Caco-2 (cell line): ENCODE data around the gene CD82. TPM values are rescaled to one million over a fixed set of nuclear protein-coding genes. Genes with fewer than 3 reads are reported as not detected.
"Not testable (repeated sequence)": the region's sequence is repeated elsewhere in the genome, so short reads cannot be mapped to it uniquely, and the experiment has no call there.

ENCODE experiments used
- BruUV-seq: library from RNA; stranded (reverse); fragments of 400-500 nt; replicated peaks from 2 replicates; lab custom pipeline; 2021; lab: Mats Ljungman, UMichigan
- CTCF ChIA-PET: fragments of 300-600 bp; sonication (Branson Sonifier 250); formaldehyde crosslinking; loops from one replicate; lab custom pipeline; 2022; ENCODE audit warnings: antibody characterized with exemption; lab: Charles Lee
- POLR2A ChIA-PET: fragments of 300-600 bp; sonication (Branson Sonifier 250); formaldehyde crosslinking; loops from one replicate; lab custom pipeline; 2022; ENCODE audit warnings: antibody characterized with exemption; lab: Charles Lee
- DNase-seq, 2 experiments: peaks; one replicate each; pipeline versions ENCODE4 v3.0.0 to v3.0.0-alpha.2; 2020 to 2022
- H3K27me3 ChIP-seq: replicated peaks from 2 replicates; pipeline ENCODE4 v1.6.0; 2011; ENCODE audit warnings: low read length; ENCODE audit not compliant: control insufficient read depth, insufficient read depth
- H3K36me3 ChIP-seq: 2 replicates; pipeline ENCODE4 v1.5.1; 2011; ENCODE audit warnings: low read length; ENCODE audit not compliant: control insufficient read depth, insufficient read depth
- H3K4me1 ChIP-seq: fragments of 250-450 bp; sonication (Bioruptor Pico); 2 replicates; pipeline ENCODE4 v1.5.1; 2020; ENCODE audit warnings: mild to moderate bottlenecking
- H3K4me3 ChIP-seq: 2 replicates; pipeline ENCODE4 v1.5.1; 2011; ENCODE audit warnings: low read depth, mild to moderate bottlenecking, control low read depth, low read length
- H3K9me3 ChIP-seq: fragments of 250-450 bp; sonication (Bioruptor Pico); 2 replicates; pipeline ENCODE4 v1.5.1; 2020; ENCODE audit warnings: mild to moderate bottlenecking, moderate library complexity
- H3K27ac Mint-ChIP-seq: one replicate; pipeline ENCODE4 v1.8.0; 2022; ENCODE audit warnings: mixed read lengths; ENCODE audit not compliant: unreplicated experiment
- H3K27me3 Mint-ChIP-seq: one replicate; pipeline ENCODE4 v1.8.0; 2022; ENCODE audit warnings: mixed read lengths; ENCODE audit not compliant: insufficient read depth, unreplicated experiment
- H3K36me3 Mint-ChIP-seq: one replicate; pipeline ENCODE4 v1.8.0; 2022; ENCODE audit warnings: mild to moderate bottlenecking, mixed read lengths; ENCODE audit not compliant: insufficient read depth, unreplicated experiment
- H3K4me1 Mint-ChIP-seq: one replicate; pipeline ENCODE4 v1.8.0; 2022; ENCODE audit warnings: low read depth, mixed read lengths; ENCODE audit not compliant: unreplicated experiment
- H3K4me3 Mint-ChIP-seq: one replicate; pipeline ENCODE4 v1.8.0; 2022; ENCODE audit warnings: mild to moderate bottlenecking, moderate library complexity, mixed read lengths; ENCODE audit not compliant: unreplicated experiment
- H3K9me3 Mint-ChIP-seq: one replicate; pipeline ENCODE4 v1.8.0; 2022; ENCODE audit warnings: mixed read lengths; ENCODE audit not compliant: unreplicated experiment
- CTCF ChIP-seq, 2 experiments: fragments of 200-600 bp in 1 of 2; IDR thresholded peaks; 1 replicate in 1 of 2; 2 replicates in 1 of 2; pipeline versions ENCODE4 v1.5.1 to v1.8.0; 2011 to 2022; ENCODE audit warnings: antibody characterized with exemption in 1 of 2, control low read depth in 1 of 2, inconsistent platforms in 1 of 2, low read depth in 1 of 2, low read length in 1 of 2, mild to moderate bottlenecking in 1 of 2, moderate library complexity in 1 of 2; ENCODE audit not compliant: insufficient read depth in 1 of 2, severe bottlenecking in 1 of 2, unreplicated experiment in 1 of 2
- intact Hi-C: fragments of 100-400 bp; cut with micrococcal nuclease; formaldehyde crosslinking; loops from one replicate; pipeline ENCODE4 v1.10.0; 2022; ENCODE audit not compliant: unreplicated experiment
- total RNA-seq: library from RNA; stranded (reverse); gene quantifications from 2 replicates; pipeline ENCODE4 v1.2.3, GENCODE V29; 2022

CD82 gene
- total RNA-seq, 1 experiment from 2014 or later = 4.3 TPM

DNA sequence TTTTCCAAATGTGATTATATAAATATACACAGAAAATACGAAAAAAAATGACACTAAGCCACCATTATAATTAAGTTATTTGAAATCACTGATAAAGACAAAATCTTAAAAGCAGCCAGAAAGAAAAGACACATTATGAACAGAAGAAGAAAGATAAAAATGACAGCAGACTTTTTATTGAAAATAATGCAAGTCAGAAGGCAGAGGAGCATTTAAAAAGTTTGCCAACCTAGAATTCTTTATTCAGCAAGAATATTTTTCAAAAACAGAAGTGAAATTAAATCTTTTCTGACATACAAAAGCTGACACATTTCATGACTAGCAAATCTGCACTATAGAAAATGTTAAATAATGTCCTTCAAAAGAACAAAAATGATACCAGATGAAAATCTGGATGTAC lies 77.8 kb downstream of the CD82 start:
- no TSS peak for BruUV-seq
- Histone ChIP-seq H3K4me3 (no peak overlapping the region), H3K9me3 (peaks cover 13% of the 10 kb centered on the region), H3K27me3 (no peaks in the 10 kb centered on the region), H3K36me3 (no peaks in the 10 kb centered on the region), H3K4me1 (no peaks in the 10 kb centered on the region)
- intact Hi-C loops = no loop called here
- H3K36me3 Mint-ChIP-seq = no peaks in the 10 kb centered on the region
- H3K9me3 Mint-ChIP-seq = peaks cover 21% of the 10 kb centered on the region
- POLR2A ChIA-PET = no interaction called here
- H3K27me3 Mint-ChIP-seq = peaks cover 8% of the 10 kb centered on the region
- CTCF ChIA-PET = no interaction called here
- no peak overlapping the region for H3K4me3 Mint-ChIP-seq
- H3K4me1 Mint-ChIP-seq = no peaks in the 10 kb centered on the region
- no peak for DNase-seq
- no peak for TF ChIP-seq CTCF (IDR thresholded peaks at IDR 0.05; ENCODE audit: insufficient read depth in 1 of 2, low read depth in 1 of 2, low read length in 1 of 2, severe bottlenecking in 1 of 2, unreplicated experiment in 1 of 2)
- H3K27ac Mint-ChIP-seq = no peak overlapping the region

GRCh38 chr11:44645827-44646226 lies 80.4 kb downstream of the CD82 start:
- no peak overlapping the region for H3K27ac Mint-ChIP-seq
- H3K36me3 Mint-ChIP-seq = no peaks in the 10 kb centered on the region
- H3K27me3 Mint-ChIP-seq = peaks cover 4% of the 10 kb centered on the region
- intact Hi-C loops = no loop called here
- H3K9me3 ChIP-seq = peaks cover 13% of the 10 kb centered on the region
- H3K4me3 ChIP-seq = no peak overlapping the region
- no peak for TF ChIP-seq CTCF (IDR thresholded peaks at IDR 0.05; ENCODE audit: insufficient read depth in 1 of 2, low read depth in 1 of 2, low read length in 1 of 2, severe bottlenecking in 1 of 2, unreplicated experiment in 1 of 2)
- no peaks in the 10 kb centered on the region for H3K36me3 ChIP-seq
- ChIA-PET CTCF (no interaction called here), POLR2A (no interaction called here)
- H3K9me3 Mint-ChIP-seq = peaks cover 21% of the 10 kb centered on the region
- no peaks in the 10 kb centered on the region for H3K4me1 ChIP-seq
- H3K4me3 Mint-ChIP-seq = no peak overlapping the region
- BruUV-seq = no TSS peak
- no peak for DNase-seq
- no peaks in the 10 kb centered on the region for H3K4me1 Mint-ChIP-seq
- H3K27me3 ChIP-seq = no peaks in the 10 kb centered on the region

- H3K27me3 ChIP-seq, H3K27me3 Mint-ChIP-seq, DNase-seq, H3K4me3 ChIP-seq, H3K36me3 ChIP-seq, CTCF ChIA-PET, BruUV-seq, H3K27ac Mint-ChIP-seq, H3K4me1 Mint-ChIP-seq, H3K4me3 Mint-ChIP-seq, POLR2A ChIA-PET, intact Hi-C loops, H3K4me1 ChIP-seq, H3K36me3 Mint-ChIP-seq: not testable (repeated sequence)
- H3K9me3 ChIP-seq = peaks cover 13% of the 10 kb centered on the region
- peaks cover 19% of the 10 kb centered on the region for H3K9me3 Mint-ChIP-seq
Observed at GRCh38 chr11:44647255-44647955, 81.9 kb downstream of the CD82 start.
